MCF 10A (cell line): ENCODE measurements around the gene GPC5. TPM values are rescaled to one million over a fixed set of nuclear protein-coding genes. Genes with fewer than 3 reads are reported as not detected.

Source experiments
- BruUV-seq: library from RNA; stranded (reverse); fragments of 400-500 nt; replicated peaks from 2 replicates; lab custom pipeline; 2021; lab: Mats Ljungman, UMichigan
- CTCF ChIA-PET: fragments of 300-600 bp; sonication (Branson Sonifier 250); formaldehyde crosslinking; extraction: SDS; loops from one replicate; lab custom pipeline; 2021; ENCODE audit warnings: antibody characterized with exemption, inconsistent platforms; lab: Yijun Ruan, JAX
- POLR2A ChIA-PET: fragments of 300-600, 350-650 bp; sonication (Branson Sonifier 250); formaldehyde crosslinking; extraction: SDS; loops from one replicate; lab custom pipeline; 2020; ENCODE audit warnings: antibody characterized with exemption, inconsistent platforms; lab: Yijun Ruan, JAX
- DNase-seq: peaks from one replicate; pipeline ENCODE4 v3.0.0-alpha.2; 2018; ENCODE audit not compliant: unreplicated experiment
- H3K27ac Mint-ChIP-seq: one replicate; pipeline ENCODE4 v1.8.0; 2022; ENCODE audit warnings: mild to moderate bottlenecking, low read depth, mixed read lengths; ENCODE audit not compliant: unreplicated experiment
- H3K27me3 Mint-ChIP-seq: one replicate; pipeline ENCODE4 v1.8.0; 2022; ENCODE audit warnings: mixed read lengths; ENCODE audit not compliant: insufficient read depth, unreplicated experiment
- H3K36me3 Mint-ChIP-seq: one replicate; pipeline ENCODE4 v1.8.0; 2022; ENCODE audit warnings: mild to moderate bottlenecking, moderate library complexity, mixed read lengths; ENCODE audit not compliant: insufficient read depth, unreplicated experiment
- H3K4me1 Mint-ChIP-seq: one replicate; pipeline ENCODE4 v1.8.0; 2022; ENCODE audit warnings: mixed read lengths; ENCODE audit not compliant: insufficient read depth, unreplicated experiment
- H3K4me3 Mint-ChIP-seq: one replicate; pipeline ENCODE4 v1.8.0; 2022; ENCODE audit warnings: mild to moderate bottlenecking, moderate library complexity, mixed read lengths; ENCODE audit not compliant: unreplicated experiment
- H3K9me3 Mint-ChIP-seq: one replicate; pipeline ENCODE4 v1.8.0; 2022; ENCODE audit warnings: mixed read lengths; ENCODE audit not compliant: unreplicated experiment
- intact Hi-C: fragments of 100-400 bp; cut with micrococcal nuclease; formaldehyde crosslinking; loops from 2 replicates; pipeline ENCODE4 v1.14.1; 2022
- total RNA-seq: library from RNA; stranded (reverse); gene quantifications from 2 replicates; pipeline ENCODE4 v1.2.3, GENCODE V29; 2022
- TF ChIP-seq, protein P1 (sequence below): fragments of 200-600 bp; IDR thresholded peaks from one replicate; pipeline ENCODE4 v1.8.0; 2022; ENCODE audit warnings: antibody characterized with exemption, mild to moderate bottlenecking; ENCODE audit not compliant: unreplicated experiment

Gene GPC5
- total RNA-seq, 1 experiment from 2014 or later, result not detected

DNA sequence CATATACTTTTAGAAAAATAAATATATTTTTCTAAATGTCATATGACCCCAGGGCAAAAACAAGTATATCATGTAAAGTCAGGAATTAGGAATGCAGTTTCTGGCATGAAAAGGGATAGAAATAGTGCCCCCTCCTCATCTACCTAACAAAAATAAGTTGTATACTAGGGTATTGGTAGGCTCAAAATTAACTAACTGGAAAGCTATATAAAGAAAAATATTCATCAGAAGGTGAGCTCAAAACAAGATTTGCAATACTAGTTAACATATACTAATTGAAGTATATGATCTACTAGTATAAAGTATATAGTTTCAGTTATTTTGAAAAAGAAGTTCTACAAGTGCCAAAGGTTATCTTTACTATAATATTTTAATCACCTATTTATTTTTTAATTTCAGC is 200.2 kb downstream of the GPC5 start:
- Mint-ChIP-seq H3K4me3 (no peak overlapping the region), H3K9me3 (no peaks in the 10 kb centered on the region), H3K27me3 (no peaks in the 10 kb centered on the region), H3K27ac (no peak overlapping the region), H3K4me1 (no peaks in the 10 kb centered on the region), H3K36me3 (no peaks in the 10 kb centered on the region)
- TF ChIP-seq, protein P1, sequence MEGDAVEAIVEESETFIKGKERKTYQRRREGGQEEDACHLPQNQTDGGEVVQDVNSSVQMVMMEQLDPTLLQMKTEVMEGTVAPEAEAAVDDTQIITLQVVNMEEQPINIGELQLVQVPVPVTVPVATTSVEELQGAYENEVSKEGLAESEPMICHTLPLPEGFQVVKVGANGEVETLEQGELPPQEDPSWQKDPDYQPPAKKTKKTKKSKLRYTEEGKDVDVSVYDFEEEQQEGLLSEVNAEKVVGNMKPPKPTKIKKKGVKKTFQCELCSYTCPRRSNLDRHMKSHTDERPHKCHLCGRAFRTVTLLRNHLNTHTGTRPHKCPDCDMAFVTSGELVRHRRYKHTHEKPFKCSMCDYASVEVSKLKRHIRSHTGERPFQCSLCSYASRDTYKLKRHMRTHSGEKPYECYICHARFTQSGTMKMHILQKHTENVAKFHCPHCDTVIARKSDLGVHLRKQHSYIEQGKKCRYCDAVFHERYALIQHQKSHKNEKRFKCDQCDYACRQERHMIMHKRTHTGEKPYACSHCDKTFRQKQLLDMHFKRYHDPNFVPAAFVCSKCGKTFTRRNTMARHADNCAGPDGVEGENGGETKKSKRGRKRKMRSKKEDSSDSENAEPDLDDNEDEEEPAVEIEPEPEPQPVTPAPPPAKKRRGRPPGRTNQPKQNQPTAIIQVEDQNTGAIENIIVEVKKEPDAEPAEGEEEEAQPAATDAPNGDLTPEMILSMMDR, result no peak
- ChIA-PET POLR2A (no interaction called here), CTCF (no interaction called here)
- BruUV-seq, result no TSS peak
- intact Hi-C loops, result no loop called here
- no peak for DNase-seq

DNA sequence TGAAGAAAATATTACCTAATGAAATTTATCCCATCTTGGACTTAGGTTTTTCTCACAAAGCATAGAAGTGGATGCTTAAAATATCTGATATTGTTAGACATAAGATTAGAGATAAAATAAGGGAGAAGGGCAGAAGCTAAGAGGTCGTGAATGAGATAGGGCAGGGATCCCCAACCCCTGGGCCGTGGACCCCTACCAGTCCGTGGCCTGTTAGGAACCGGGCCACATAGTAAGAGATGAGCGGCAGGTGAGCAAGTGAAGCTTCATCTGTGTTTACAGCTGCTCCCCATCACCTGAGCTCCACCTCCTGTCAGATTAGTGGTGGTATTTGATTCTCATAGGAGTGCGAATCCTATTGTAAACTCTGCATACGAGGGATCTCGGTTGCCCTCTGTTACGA is 202.9 kb downstream of the GPC5 start:
- CTCF ChIA-PET, result no interaction called here
- intact Hi-C loops, result no loop called here

DNA sequence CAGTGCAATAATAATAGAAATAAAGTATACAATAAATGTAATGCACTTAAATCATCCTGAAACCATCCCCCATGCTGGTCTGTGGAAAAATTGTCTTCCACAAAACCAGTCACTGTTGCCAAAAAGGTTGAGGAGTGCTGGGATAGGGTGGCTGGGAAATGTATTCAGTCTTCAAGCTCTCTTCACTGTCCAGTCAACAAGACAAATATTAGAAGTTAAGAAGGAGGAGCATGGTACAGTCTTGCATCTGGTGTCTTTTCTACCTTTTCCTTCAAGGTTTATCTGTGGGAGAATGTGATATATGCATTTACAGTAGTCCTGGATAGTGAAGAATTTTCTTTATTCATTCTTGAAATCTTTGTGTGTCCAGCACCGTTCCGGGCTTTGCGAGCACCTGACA is 203.4 kb downstream of the GPC5 start:
- TF ChIP-seq, protein P1, result no peak
- CTCF ChIA-PET, result no interaction called here
- H3K36me3 Mint-ChIP-seq, result no peaks in the 10 kb centered on the region

More for the DNA sequence above, 202.9 kb downstream of the GPC5 start:
- no peak for DNase-seq
- H3K4me1 Mint-ChIP-seq, result no peaks in the 10 kb centered on the region
- no peak overlapping the region for H3K27ac Mint-ChIP-seq
- no peaks in the 10 kb centered on the region for H3K36me3 Mint-ChIP-seq
- no peak overlapping the region for H3K4me3 Mint-ChIP-seq
- no peaks in the 10 kb centered on the region for H3K9me3 Mint-ChIP-seq
- no TSS peak for BruUV-seq
- POLR2A ChIA-PET, result no interaction called here
- TF ChIP-seq, protein P1, result no peak
- H3K27me3 Mint-ChIP-seq, result no peaks in the 10 kb centered on the region

DNA sequence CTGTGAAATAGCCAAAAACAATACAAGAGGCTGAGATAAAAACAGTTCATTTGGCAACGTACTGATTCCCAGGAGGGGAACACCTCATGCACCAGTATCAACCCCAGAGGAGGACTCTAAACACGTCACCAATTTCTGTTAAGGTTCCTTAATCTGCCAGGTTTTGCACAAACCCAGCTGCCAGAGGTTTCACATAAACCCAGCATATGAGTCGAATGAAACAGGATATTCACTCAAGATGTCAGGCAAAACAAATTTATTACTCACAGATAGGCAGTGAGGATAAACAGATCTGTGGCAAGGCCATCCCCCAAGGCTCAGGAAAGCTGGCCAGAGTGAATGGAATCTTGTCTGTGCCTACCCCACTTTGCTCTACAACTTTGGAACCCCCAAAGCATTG is 210.9 kb downstream of the GPC5 start:
- H3K27me3 Mint-ChIP-seq, result peaks cover 44% of the 10 kb centered on the region
- ChIA-PET POLR2A (no interaction called here), CTCF (interaction anchor here (1.2 to 1.4 kb wide), 2 partner anchors 9 to 112 kb away, joined by 4 to 5 read pairs; no protein-coding TSS in a partner anchor)
- no TSS peak for BruUV-seq
- DNase-seq, result peak; percentile 5
- no peaks in the 10 kb centered on the region for H3K4me1 Mint-ChIP-seq
- H3K36me3 Mint-ChIP-seq, result no peaks in the 10 kb centered on the region
- no peak overlapping the region for H3K27ac Mint-ChIP-seq
- H3K4me3 Mint-ChIP-seq, result no peak overlapping the region
- intact Hi-C loops, result no loop called here
- no peaks in the 10 kb centered on the region for H3K9me3 Mint-ChIP-seq
- TF ChIP-seq, protein P1, result no peak

More for the DNA sequence above, 203.4 kb downstream of the GPC5 start:
- Mint-ChIP-seq H3K27me3 (no peaks in the 10 kb centered on the region), H3K9me3 (no peaks in the 10 kb centered on the region), H3K4me1 (no peaks in the 10 kb centered on the region), H3K4me3 (no peak overlapping the region), H3K27ac (no peak overlapping the region)
- intact Hi-C loops, result no loop called here
- BruUV-seq, result no TSS peak
- POLR2A ChIA-PET, result interaction anchor here (0.9 kb wide), 1 partner anchor 14 kb away, joined by 3 read pairs; no protein-coding TSS in a partner anchor
- no peak for DNase-seq
